CD4-positive, alpha-beta T cell treated with Interleukin-10 for 1 hour (primary cell): ENCODE results near the gene CROCC.
"Not testable (repeated sequence)": the region's sequence is repeated elsewhere in the genome, so short reads cannot be mapped to it uniquely, and the experiment has no call there.

Experiments
- DNase-seq: peaks from one replicate; pipeline ENCODE4 v3.0.0-alpha.2; 2020

The CROCC gene

DNA sequence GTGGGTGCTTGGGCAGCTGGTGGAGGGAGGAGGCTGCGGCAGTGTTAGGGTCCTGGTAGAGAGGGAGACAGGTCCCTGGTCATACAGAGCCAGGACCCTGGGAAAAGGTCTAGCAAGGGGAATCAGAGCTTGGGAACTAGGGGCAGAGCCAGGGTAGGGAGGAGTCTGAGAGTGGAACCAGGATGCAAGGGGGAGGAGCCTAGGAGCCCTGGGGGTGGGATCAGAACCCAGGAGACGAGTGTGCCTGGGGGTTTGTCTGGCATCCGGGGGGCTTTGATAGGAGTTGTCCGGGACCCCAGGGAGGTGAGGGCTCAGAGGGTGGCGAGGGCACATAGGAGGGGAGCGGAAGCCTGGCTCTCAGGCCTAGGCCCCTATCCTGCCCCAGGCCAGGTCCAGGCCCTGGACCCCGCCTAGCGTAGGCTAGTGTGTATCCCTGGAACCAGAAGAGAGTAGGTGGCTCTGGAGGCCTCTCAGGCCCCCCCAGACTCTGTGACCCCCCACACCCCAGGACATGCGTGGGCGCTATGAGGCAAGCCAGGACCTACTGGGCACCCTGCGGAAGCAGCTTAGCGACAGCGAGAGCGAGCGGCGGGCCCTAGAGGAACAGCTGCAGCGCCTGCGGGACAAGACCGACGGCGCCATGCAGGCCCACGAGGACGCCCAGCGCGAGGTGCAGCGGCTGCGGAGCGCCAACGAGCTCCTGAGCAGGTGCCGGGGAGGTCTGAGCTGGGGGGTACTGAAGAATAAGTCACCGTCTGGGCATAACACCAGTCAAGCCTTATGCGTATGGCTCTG lies 17.9 kb downstream of the CROCC start:
- DNase-seq = not testable (repeated sequence)

DNA sequence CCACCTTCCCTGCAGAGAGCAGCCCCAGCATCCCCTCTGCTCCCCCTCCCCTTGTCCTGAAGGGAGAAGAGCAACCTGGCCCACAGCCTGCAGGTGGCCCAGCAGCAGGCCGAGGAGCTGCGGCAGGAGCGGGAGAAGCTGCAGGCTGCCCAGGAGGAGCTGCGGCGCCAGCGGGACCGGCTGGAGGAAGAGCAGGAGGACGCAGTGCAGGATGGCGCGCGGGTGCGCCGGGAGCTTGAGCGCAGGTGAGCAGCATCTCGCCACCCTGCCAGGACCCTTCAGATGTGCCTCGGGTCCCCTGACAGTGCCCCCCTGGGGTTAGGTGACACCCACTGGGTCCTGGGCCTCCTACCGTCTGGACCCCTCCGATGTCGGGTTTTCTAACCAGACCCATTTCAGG lies 22.3 kb downstream of the CROCC start:
- DNase-seq = no peak

DNA sequence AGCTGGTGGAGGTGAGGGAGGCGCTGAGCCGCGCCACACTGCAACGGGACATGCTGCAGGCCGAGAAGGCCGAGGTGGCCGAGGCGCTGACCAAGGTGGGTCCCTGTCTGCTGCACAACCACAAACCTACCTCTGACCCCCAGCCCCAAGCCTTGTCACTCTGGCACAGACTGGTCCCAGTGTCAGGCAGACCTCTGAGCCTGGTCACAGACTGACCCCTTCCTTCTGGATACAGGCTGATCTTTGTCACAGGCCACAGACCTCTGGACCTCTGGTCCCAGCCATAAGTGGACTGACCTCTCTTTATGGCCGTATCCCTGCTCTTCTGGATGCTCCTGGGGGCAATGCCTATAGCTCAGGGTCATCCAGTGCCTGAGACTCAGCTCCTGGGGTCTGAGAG lies 23.8 kb downstream of the CROCC start:
- not testable (repeated sequence) for DNase-seq

DNA sequence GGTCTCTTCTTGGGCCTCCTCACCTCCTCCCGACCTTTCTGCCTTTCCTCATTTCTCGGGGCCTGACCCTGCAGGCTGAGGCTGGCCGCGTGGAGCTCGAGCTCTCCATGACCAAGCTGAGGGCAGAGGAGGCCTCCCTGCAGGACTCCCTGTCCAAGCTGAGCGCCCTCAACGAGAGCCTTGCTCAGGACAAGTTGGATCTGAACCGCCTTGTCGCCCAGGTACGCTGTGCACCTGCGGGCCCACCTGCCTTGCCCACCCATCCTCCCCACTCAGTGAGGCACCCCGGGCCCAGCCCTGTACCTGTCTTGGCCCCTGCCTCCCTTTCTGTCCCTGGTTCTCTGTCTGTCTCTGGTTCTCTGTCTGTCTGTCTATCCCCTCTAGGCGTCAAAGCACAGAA lies 24.5 kb downstream of the CROCC start:
- DNase-seq = not testable (repeated sequence)

DNA sequence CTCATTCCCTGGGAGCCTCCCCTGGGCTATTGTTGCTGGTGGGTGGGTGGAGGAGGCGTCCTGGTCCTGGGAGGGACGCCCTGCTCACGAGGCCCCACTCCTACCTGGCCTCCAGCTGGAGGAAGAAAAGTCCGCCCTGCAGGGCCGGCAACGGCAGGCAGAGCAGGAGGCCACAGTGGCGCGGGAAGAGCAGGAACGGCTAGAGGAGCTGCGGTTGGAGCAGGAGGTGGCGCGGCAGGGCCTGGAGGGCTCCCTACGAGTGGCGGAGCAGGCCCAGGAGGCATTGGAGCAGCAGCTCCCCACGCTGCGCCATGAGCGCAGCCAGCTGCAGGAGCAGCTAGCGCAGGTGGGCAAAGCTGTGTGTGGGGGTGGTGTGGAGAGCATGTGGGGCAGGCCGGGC lies 24.9 kb downstream of the CROCC start:
- no peak for DNase-seq

DNA sequence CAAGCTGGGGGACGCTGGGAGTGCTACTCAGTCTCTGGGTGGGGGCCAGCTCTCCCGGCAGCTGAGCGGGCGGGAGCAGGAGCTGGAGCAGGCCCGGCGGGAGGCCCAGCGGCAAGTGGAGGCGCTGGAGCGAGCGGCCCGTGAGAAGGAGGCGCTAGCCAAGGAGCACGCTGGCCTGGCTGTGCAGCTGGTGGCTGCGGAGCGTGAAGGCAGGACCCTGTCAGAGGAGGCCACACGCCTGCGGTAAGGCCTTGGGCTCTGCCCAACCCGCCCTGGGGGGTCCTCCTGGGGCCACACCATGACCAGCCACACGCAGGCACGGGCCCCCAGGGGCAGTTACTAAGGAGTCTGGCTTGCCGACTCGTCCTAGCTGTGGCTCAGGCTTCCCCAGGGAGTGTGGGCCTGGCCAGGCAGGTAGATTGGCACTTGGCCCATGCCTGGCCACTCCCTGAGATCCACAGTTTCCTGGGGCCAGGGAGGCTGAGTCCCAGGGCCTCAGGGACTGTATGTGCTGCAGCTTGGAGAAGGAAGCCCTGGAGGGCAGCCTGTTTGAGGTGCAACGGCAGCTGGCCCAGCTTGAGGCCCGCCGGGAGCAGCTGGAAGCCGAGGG lies 26.7 kb downstream of the CROCC start:
- DNase-seq = not testable (repeated sequence)

DNA sequence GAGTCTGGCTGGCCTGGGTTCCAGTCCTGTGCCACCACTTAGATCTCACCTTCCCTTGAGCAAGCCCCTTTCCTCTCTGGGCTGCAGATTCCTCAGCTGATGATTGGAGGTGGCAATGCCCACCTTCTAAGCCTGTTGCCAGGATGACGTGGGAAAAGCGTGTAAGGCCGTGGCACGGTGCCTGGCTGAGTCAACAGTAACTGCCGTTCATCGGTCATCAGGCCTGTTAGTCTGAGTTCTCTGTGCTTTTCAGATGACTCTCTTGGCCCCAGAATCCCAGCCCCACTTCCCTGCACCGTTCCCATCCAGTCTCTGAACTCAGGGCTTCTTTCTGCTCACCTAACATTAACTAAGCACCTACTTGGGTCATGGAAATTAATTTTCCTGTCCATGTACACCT lies 27.3 kb downstream of the CROCC start:
- not testable (repeated sequence) for DNase-seq

DNA sequence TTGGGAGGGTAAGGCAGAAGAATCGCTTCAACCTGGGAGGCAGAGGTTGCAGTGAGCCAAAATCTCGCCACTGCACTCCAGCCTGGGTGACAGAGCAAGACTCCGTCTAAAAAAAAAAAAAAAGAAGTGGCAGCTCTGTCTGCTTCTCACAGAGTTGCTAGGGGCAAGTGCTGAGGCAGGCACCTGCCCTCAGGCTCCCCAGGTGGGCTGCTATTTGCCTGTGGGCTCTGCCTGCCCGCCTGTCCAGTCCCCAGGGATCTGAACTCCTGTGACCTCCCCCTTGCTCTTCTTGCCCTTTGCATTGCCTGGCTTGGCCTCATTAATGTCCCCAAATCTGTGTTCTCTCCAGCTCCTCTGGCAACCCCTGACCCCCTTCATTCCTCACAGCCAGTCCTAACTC lies 30.6 kb downstream of the CROCC start:
- DNase-seq = not testable (repeated sequence)

DNA sequence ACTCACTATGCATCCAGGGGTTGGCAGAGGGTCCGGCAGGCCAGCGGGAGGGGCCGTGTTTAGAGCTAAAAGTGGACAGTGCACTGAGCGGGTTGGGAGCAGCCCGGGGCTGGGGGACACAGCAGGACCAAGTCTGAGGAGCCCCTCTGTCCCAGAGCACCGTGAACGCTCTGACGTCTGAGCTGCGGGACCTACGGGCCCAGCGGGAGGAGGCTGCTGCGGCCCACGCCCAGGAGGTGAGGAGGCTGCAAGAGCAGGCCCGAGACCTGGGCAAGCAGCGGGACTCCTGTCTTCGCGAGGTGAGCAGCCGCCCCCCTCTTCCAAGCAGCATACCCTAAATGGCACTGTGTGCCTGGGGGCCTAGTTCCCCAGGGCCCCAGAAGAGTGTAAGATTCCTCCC lies 32.8 kb downstream of the CROCC start:
- DNase-seq = no peak

DNA sequence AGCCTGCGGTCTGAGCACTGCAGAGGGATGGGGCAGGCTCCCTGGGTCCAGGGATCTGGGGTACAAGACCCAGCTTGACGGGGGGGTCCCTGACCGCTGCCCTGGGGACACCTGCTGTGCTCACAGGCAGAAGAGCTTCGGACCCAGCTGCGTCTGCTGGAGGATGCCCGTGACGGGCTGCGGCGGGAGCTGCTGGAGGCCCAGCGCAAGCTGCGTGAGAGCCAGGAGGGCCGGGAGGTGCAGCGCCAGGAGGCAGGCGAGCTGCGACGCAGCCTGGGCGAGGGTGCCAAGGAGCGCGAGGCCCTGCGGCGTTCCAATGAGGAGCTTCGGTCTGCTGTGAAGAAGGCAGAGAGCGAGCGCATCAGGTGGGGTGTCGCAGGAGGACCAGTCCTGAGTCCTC lies 33.5 kb downstream of the CROCC start:
- no peak for DNase-seq

DNA sequence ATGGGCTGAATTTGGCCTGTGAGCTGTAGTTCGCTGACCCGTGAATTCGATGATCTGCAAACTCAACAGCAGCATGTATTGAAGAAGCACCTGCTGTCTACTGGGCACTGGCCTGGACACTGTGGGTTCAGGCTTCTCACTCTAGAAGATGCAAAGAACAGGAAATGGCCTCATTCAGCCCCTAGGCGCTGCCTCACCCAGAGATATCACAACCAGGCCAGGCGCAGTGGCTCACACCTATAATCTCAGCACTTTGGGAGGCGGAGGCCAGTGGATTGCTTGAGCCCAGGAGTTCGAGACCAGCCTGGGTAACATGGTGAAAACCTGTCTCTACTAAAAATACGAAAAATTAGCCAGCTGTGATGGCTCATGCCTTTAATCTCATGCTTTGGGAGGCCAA lies 35.0 kb downstream of the CROCC start:
- no peak for DNase-seq

DNA sequence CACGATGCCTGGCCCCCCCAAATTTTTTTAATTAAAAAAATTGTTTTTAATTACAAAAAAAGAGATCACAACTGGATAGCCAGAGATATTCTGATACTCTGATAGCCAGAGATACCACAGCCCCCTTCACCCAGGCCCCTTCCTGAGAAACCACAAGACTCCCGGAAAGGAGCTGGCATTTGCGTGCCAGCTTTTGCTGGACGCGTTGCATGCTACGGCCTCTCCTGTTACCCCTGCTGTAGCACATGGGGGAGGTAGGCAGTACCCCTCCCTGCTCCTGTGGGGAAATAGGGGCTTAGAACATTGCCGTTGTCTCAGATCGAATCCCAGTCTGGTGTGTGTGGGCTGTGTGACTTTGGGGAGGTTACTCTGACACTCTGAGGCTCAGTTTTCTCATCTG lies 36.0 kb downstream of the CROCC start:
- no peak for DNase-seq

DNA sequence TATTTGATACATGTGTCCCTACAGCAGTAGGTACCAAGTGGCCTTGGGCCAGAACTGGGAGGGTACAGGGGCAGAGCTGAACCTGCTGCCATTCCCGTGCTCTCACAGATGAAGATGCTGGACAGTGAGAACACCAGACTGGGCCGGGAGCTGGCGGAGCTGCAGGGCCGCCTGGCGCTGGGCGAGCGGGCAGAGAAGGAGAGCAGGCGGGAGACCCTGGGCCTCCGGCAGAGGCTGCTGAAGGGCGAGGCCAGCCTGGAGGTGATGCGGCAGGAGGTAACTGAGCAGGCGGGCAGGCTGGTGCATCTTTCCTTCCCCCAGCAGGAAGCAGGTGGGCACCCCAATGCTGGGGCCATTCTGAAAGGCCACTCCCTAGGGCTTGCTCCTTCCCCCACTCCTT lies 36.7 kb downstream of the CROCC start:
- DNase-seq = no peak

DNA sequence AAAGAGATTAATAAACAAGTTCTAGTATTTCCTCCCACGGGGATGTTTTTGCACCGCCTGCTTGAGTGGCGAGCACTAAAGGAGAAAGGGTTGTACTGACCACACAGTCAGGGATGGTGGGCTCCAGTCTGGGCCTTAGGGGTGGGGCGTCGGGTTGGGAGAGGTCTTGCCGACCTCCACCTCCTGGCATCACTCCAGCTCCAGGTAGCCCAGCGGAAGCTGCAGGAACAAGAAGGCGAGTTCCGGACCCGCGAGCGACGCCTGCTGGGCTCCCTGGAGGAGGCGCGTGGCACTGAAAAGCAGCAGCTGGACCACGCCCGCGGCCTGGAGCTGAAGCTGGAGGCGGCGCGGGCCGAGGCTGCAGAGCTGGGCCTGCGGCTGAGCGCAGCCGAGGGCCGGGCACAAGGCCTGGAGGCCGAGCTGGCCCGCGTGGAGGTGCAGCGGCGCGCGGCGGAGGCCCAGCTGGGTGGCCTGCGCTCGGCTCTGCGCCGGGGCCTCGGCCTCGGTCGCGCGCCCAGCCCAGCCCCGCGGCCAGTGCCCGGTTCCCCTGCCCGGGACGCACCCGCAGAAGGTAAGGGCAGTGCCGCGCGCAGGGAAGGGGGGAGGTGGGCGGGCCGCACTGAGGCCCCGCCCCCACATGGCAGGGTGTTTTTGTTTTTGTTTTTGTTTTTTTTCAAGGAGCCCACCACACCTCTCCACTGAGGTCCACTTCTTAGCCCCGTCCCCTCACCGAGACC lies 39.0 kb downstream of the CROCC start:
- DNase-seq = peak; percentile 80

DNA sequence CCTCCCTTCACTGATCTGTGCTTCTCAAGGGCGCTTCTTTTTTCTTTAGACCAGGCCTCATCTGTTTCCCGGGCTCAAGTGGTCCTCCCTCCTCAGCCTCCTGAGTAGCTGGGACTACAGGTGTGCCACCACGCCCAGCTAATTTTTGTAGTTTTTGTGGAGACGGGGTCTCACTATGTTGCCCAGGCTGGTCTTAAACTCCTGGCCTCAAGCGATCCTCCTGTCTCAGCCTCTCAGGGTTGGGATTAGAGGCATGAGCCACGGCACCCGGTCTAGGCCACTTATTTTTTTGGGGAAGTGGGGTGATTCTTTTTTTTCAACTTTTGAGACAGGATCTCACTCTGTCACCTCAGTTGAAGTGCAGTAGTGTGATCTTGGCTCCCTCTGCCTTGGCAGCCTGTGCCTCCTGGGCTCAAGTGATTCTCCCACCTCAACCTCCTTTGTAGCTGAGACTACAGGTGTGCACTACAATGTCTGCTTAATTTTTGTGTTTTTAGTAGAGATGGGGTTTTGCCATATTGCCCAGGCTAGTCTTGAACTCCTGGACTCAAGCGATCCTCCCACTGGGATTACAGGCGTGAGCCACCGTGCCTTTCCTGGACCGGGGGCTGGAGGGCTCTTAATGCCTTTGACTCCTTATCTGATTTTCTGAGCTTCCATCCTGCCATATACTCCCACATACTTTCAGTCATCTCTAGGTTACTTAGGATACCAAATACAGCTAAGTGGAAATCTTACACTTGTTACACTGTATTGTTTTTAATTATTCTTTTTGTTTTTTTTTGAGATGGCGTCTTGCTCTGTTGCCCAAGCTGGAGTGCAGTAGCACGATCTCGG lies 39.8 kb downstream of the CROCC start:
- DNase-seq = no peak

DNA sequence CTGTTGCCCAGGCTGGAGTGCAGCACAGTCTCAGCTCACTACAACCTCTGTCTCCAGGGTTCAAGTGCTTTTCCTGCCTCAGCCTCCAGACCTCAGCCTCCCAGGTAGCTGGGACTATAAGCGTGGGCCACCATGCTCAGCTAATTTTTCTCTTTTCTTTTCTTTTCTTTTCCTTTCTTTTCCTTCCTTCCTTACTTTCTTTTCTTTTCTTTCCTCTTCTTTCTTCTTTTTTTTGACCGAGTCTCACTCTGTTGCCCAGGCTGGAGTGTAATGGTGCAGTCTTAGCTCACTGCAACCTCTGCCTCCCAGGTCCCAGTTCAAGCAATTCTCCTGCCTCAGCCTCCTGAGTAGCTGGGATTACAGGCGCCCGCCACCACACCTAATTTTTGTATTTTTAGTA lies 42.4 kb downstream of the CROCC start:
- not testable (repeated sequence) for DNase-seq

DNA sequence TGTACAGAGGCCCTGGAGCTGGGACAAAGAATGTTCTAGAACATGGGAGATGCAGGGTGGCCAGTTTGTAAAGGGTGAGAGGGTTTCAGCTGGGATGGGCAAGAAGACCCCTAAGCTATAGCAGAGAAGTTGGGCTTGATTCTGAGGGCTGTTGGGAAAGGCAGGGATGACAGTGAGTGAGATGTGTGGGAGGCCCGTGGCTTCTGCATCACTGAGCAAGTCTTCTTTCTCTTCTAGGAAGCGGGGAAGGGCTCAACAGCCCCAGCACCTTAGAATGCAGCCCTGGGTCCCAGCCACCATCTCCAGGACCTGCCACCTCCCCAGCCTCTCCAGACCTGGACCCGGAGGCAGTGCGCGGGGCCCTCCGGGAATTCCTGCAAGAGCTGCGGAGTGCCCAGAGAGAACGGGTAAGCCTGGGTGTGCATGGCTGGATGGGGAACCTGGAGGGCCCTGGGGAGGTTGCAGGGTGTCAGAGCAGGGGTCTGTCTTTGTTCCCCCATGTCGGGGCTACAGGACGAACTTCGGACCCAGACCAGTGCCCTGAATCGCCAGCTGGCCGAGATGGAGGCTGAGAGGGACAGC lies 43.8 kb downstream of the CROCC start:
- no peak for DNase-seq

DNA sequence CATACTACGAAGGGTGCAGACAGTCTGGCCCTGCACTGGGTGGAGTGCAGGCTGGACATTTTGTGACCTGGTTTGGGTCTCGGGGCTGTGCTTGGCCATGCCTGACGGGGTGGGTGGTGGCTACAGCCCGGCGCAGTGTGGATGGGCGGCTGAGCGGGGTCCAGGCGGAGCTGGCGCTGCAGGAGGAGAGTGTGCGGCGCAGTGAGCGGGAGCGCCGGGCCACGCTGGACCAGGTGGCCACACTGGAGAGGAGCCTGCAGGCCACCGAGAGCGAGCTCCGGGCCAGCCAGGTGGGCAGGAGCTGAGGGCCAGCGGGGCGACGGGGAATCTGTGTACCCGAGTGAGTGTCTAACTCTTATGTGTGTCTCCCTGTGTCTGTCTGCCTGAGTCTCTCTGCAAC lies 44.6 kb downstream of the CROCC start:
- DNase-seq = no peak

DNA sequence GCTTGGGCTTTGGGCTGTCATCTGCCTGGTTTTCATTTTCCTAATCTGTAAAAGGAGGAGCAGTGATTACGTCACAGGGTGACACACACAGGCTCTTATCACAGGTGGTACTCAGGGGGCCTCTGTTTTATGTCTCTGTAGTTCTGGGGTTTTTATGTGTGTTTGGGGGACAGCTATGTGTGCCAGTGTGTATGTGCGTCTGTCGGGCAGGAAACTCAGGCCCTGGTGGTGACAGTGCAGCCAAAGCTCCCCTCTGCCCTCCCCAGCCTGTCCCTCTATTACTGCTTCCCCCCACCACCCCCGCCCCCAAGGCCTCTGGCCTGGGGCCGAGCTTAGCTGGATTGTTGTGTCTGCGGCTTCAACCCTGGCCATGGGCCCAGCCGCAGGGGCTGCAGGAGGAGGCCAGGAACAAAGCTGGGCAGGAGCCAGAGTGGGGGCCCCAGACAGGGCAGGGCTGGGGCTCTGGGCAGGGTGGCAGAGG lies 45.4 kb downstream of the CROCC start:
- no peak for DNase-seq

DNA sequence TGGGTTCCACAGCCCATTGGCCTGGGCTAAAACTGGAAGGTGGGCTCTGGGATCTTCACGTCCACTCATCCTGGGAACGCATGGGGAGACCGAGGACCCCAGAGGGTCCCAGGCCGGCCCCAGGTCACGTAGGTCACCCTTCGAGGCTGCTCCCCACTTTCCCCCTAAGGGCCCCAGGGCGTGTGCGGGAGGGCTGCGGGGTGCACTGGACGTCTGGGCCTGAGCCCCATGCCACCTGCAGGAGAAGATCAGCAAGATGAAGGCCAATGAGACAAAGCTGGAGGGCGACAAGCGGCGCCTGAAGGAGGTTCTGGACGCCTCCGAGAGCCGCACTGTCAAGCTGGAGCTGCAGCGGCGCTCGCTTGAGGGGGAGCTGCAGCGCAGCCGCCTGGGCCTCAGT lies 46.2 kb downstream of the CROCC start:
- DNase-seq = no peak

DNA sequence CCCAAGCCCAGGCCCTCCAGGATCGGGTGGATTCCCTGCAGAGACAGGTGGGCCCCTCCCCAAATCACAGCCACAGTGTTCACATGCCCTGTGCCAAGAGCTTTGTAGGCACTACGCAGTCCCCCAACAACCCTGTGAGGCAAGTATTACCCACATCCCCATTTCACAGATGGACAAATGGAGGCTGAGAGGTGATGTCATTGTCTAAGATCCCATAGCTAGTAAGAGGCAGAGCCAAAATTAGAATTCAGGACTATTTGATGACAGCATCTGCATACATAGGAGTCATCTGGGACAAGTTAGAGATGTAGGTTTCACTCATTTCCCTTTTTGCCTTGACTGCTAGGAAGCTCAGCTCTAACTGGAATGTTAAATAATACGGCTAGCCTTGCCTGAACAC lies 46.6 kb downstream of the CROCC start:
- DNase-seq = no peak

DNA sequence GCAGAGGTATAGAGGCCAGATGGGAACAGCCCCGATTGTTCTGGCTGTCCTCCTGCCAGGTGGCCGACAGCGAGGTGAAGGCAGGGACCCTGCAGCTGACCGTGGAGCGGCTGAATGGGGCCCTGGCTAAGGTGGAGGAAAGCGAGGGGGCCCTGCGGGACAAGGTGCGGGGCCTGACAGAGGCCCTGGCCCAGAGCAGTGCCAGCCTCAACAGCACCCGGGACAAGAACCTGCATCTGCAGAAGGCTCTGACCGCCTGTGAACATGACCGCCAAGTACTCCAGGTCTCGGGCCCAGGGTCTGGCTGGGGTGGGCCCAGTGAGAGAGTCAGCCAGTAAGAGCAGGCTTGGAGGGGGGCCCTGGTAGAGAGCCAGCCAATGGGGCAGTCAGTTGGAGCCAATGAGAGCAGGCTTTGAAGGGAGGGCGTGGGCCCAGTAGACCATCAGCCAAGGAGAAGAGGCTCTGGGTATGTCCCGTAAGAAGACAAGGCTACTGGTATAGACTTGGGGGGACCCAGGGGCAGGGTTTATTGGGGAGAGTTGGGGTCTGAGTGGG lies 47.4 kb downstream of the CROCC start:
- no peak for DNase-seq
